Thymus (tissue), 11 donors: ENCODE data around the gene BZW2. TPM values are rescaled to one million over a fixed set of nuclear protein-coding genes. Genes with fewer than 3 reads are reported as not detected.

ENCODE experiments used
- DNase-seq, 9 donors: peaks; one replicate each; pipeline ENCODE4 v3.0.0-alpha.2; 2013; ENCODE audit warnings: low spot score in 9 of 9, low read depth in 6 of 9, missing footprints in 1 of 9
- H3K27ac ChIP-seq, 2 donors: one replicate each; pipeline ENCODE4 v1.5.1; 2013; ENCODE audit warnings: control low read depth in 1 of 2, low read depth in 1 of 2, low read length in 1 of 2, mild to moderate bottlenecking in 1 of 2, moderate library complexity in 1 of 2
- H3K27me3 ChIP-seq, 2 donors: one replicate each; pipeline ENCODE4 v1.5.1; 2013; ENCODE audit warnings: low read length in 1 of 2; ENCODE audit not compliant: control insufficient read depth in 2 of 2, insufficient read depth in 1 of 2
- H3K36me3 ChIP-seq, 2 donors: one replicate each; pipeline ENCODE4 v1.5.1; 2013; ENCODE audit warnings: low read length in 1 of 2, mild to moderate bottlenecking in 1 of 2, moderate library complexity in 1 of 2; ENCODE audit not compliant: control insufficient read depth in 2 of 2, insufficient read depth in 2 of 2
- H3K4me1 ChIP-seq, 2 donors: one replicate each; pipeline ENCODE4 v1.5.1; 2013; ENCODE audit warnings: low read length in 2 of 2; ENCODE audit not compliant: control insufficient read depth in 2 of 2, insufficient read depth in 2 of 2
- H3K4me3 ChIP-seq, 2 donors: one replicate each; pipeline ENCODE4 v1.5.1; 2013; ENCODE audit warnings: low read length in 2 of 2, control low read depth in 1 of 2, mild to moderate bottlenecking in 1 of 2
- H3K9me3 ChIP-seq, 2 donors: one replicate each; pipeline ENCODE4 v1.5.1; 2013; ENCODE audit warnings: low read length in 1 of 2, mild to moderate bottlenecking in 1 of 2; ENCODE audit not compliant: control insufficient read depth in 2 of 2, insufficient read depth in 1 of 2
- WGBS: extraction: QIAGEN DNeasy Blood & Tissue Kit; methylation state at CpG from one replicate; pipeline ENCODE4 v1.1.7; 2013; 5-methylcytosine and 5-hydroxymethylcytosine counted together
- polyA plus RNA-seq: library from polyadenylated mRNA; stranded (reverse); fragments of 200-250 nt; gene quantifications from one replicate; pipeline ENCODE4 v1.2.3, GENCODE V29; 2013
- total RNA-seq: library from RNA; stranded (reverse); fragments of 120-200 nt; gene quantifications from one replicate; pipeline ENCODE4 v1.2.4, GENCODE V29; 2013
- donor health status: healthy.

Gene BZW2
- total and polyA plus RNA-seq, 2 donors, result 40.3 to 41.1 TPM

DNA sequence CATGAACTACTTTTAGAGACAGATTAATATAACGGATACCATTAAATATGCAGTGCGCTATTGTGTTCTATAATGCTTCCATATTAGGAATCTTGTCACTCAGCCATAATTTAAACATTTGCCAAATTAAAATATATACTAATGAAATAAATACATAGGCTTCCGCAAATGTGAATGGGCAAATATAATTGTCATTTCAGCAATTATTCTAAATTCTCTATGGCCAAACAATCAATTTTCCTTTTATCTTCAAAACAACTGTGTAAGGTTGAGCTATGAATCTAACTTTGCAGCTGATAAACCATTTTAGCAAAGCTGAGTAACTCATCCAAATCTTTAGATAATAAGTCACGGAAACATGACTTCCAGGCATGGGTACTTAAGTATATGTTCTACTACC, 86.8 kb downstream of the BZW2 start:
- no peaks in the 10 kb centered on the region for H3K27me3 ChIP-seq
- no peaks in the 10 kb centered on the region for H3K9me3 ChIP-seq
- WGBS, result over 99% methylated on average over 4 of the region's 4 CpGs
- no peak overlapping the region for H3K4me3 ChIP-seq
- H3K27ac ChIP-seq, result no peak overlapping the region
- DNase-seq, result no peak
- H3K36me3 ChIP-seq, result no peaks in the 10 kb centered on the region
- H3K4me1 ChIP-seq, result peaks cover 0 to 3% of the 10 kb centered on the region in 2 donors

DNA sequence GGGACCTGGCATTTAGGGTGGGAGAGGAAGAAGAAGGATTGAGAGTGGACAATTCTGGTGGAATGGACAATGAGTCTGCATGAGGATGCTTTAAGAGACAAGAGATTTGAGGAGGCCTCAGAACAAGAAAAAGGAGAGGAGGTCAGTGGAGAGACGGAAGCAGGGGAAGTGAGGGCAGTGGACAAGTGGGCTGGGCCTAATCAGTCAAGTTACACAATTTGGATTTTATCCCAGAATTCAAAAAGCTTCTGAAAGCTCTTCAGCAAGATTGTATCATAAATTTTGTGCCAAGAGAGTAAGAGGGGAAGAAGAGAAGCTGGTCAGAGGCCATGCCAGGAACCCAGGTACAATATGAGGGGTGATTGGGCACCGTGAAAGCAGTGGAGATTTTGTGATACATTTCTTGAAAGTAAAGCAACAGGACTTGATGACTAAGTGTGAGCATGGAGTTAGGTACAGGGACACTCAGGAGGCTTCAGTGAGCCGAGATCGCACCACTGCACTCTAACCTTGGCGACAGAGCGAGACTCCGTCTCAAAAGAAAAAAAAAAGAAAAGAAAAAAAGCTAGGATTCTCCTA, 88.3 kb downstream of the BZW2 start:
- DNase-seq, result no peak
- WGBS, result 96% methylated on average over 7 of the region's 7 CpGs
- Histone ChIP-seq H3K36me3 (no peaks in the 10 kb centered on the region), H3K27ac (no peak overlapping the region), H3K4me1 (peaks cover 0 to 3% of the 10 kb centered on the region in 2 donors), H3K4me3 (no peak overlapping the region), H3K27me3 (no peaks in the 10 kb centered on the region), H3K9me3 (no peaks in the 10 kb centered on the region)

- no peaks in the 10 kb centered on the region for H3K36me3 ChIP-seq
- no peak for DNase-seq
- H3K4me1 ChIP-seq, result peaks cover 0 to 3% of the 10 kb centered on the region in 2 donors
- no peaks in the 10 kb centered on the region for H3K9me3 ChIP-seq
- H3K27me3 ChIP-seq, result no peaks in the 10 kb centered on the region
- H3K27ac ChIP-seq, result no peak overlapping the region
- 95% methylated on average over 4 of the region's 4 CpGs for WGBS
- H3K4me3 ChIP-seq, result no peak overlapping the region
These were observed 89.0 kb downstream of the BZW2 start for GRCh38 chr7:16735020-16735419.

- Histone ChIP-seq H3K27ac (no peak overlapping the region), H3K9me3 (no peaks in the 10 kb centered on the region), H3K36me3 (no peaks in the 10 kb centered on the region), H3K4me3 (no peak overlapping the region), H3K4me1 (peaks cover 0 to 3% of the 10 kb centered on the region in 2 donors), H3K27me3 (no peaks in the 10 kb centered on the region)
- DNase-seq, result no peak
- 97% methylated on average over 5 of the region's 5 CpGs for WGBS
These were observed 92.2 kb downstream of the BZW2 start for GRCh38 chr7:16738011-16738688.

- Histone ChIP-seq H3K27me3 (no peaks in the 10 kb centered on the region), H3K4me1 (no peaks in the 10 kb centered on the region), H3K36me3 (no peaks in the 10 kb centered on the region), H3K4me3 (no peak overlapping the region), H3K27ac (no peak overlapping the region), H3K9me3 (no peaks in the 10 kb centered on the region)
- 92% methylated on average over 6 of the region's 6 CpGs for WGBS
- no peak for DNase-seq
These were observed 94.1 kb downstream of the BZW2 start for GRCh38 chr7:16739863-16740622.

DNA sequence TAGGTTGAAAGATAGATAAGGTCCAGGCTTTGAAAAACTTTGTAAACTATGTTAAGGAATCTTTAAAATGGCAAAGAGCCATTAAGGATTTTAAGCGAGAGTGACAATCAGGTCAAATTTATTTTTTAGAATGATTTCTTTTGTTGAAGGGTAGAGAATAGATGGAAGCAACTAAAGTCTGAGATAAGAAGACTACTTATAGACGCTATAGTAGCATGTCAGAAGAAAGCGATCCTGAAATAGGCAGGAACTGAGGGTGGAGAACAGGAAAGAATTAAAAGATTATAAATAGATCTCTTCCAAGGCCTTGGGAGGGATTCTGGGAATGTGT, 94.6 kb downstream of the BZW2 start:
- no peak overlapping the region for H3K4me3 ChIP-seq
- no peak for DNase-seq
- no peak overlapping the region for H3K27ac ChIP-seq
- H3K27me3 ChIP-seq, result no peaks in the 10 kb centered on the region
- H3K9me3 ChIP-seq, result no peaks in the 10 kb centered on the region
- WGBS, result 98% methylated on average over 3 of the region's 3 CpGs
- no peaks in the 10 kb centered on the region for H3K36me3 ChIP-seq
- no peaks in the 10 kb centered on the region for H3K4me1 ChIP-seq

GRCh38 chr7:16740996-16741395, 95.0 kb downstream of the BZW2 start:
- no peaks in the 10 kb centered on the region for H3K4me1 ChIP-seq
- no peak overlapping the region for H3K27ac ChIP-seq
- no peaks in the 10 kb centered on the region for H3K9me3 ChIP-seq
- no peak overlapping the region for H3K4me3 ChIP-seq
- no peaks in the 10 kb centered on the region for H3K36me3 ChIP-seq
- no peak for DNase-seq
- no peaks in the 10 kb centered on the region for H3K27me3 ChIP-seq
- 97% methylated on average over 1 of the region's 1 CpG for WGBS

- Histone ChIP-seq H3K4me1 (no peaks in the 10 kb centered on the region), H3K4me3 (no peak overlapping the region), H3K27me3 (no peaks in the 10 kb centered on the region), H3K27ac (no peak overlapping the region), H3K9me3 (no peaks in the 10 kb centered on the region), H3K36me3 (no peaks in the 10 kb centered on the region)
- 100% methylated on average over 1 of the region's 1 CpG for WGBS
- DNase-seq, result no peak
These were observed 95.7 kb downstream of the BZW2 start for GRCh38 chr7:16741676-16742075.

GRCh38 chr7:16742547-16742946, 96.6 kb downstream of the BZW2 start:
- no peaks in the 10 kb centered on the region for H3K4me1 ChIP-seq
- no peak for DNase-seq
- 98% methylated on average over 3 of the region's 3 CpGs for WGBS
- H3K27ac ChIP-seq, result no peak overlapping the region
- H3K4me3 ChIP-seq, result no peak overlapping the region
- H3K9me3 ChIP-seq, result no peaks in the 10 kb centered on the region
- H3K36me3 ChIP-seq, result no peaks in the 10 kb centered on the region
- H3K27me3 ChIP-seq, result no peaks in the 10 kb centered on the region
